CD1c-positive myeloid dendritic cell (primary cell): ENCODE results near the gene ARHGAP24.
"Not testable (repeated sequence)": the region's sequence is repeated elsewhere in the genome, so short reads cannot be mapped to it uniquely, and the experiment has no call there.

ENCODE experiments used
- DNase-seq: peaks from one replicate; pipeline ENCODE4 v3.0.0-alpha.2; 2016; ENCODE audit errors: extremely low spot score

Gene ARHGAP24

DNA sequence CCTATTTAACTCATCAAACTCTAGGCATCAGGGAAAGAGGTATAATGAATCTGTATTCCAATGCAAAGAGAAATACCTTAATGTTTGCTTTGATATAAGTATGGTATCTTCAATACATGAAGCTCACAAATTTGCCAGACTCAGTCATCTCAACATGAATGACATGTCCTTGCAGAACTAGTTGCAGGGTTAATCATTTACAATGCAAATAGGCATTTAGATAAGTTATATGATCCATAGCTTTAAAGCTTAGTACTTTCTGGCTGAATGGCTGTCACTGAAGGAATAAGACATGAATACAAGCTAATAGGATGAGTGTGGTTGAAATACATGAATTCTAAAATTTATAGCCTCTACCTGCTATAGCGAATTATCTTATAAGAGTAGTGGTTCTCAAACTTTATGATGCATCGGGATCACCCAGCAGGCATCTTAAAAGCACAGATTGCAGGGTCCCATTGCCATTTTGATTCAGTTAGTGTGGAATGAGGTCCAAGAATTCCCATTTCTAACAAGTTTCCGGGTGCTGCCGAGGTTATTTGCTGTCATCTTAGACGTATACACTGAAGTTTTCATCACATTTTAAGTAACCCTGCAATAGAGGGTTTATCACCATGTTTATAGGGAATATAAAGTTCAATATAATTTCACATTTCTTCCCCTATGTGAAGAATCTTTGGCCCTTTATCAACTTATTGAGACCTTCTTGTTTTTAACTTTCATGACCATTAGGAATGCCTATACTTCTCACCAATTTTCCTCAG is 439.2 kb downstream of the ARHGAP24 start:
- no peak for DNase-seq

GRCh38 chr4:85915570-85915969 is 440.6 kb downstream of the ARHGAP24 start:
- DNase-seq: not testable (repeated sequence)

GRCh38 chr4:85919200-85919887 is 444.4 kb downstream of the ARHGAP24 start:
- no peak for DNase-seq

GRCh38 chr4:85925071-85925470 is 450.1 kb downstream of the ARHGAP24 start:
- no peak for DNase-seq

DNA sequence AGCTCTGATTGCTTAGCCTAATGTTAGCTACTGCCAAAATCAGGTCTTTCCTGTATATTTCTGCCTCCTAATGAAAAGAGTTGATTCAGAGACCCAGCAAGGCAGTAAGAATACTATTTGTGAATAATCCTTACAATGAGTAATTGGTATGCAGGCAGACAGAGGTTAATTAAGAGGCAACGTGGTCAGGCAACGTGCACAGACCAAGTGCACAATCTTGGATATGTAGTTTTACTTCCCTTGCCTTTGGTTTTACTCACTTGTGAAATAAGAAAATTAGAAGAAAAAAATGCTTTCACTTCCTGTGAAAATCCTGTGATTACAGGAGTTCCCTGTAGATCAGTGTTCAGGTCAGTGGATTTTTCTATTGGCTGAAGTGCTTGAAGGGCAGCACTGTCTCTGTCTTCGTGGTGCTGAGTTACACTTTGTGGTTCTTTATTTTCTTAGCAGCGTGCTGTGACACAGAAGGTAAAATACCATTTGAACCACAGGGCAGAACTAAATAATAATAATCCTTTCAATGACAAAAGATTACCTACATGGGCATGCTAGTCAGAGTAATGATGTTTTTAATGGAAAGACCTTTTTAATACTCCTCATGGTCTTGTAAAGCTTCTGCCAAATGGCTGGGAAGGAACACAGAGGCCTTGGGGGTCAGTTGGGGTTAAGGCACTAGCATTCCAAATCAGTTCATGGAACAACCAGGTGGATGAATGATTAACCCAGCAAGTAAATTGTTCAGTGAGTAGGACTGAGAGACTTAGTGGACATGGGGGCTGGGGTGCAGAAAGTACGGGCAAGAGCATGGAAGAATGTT is 454.0 kb downstream of the ARHGAP24 start:
- peak; percentile 76 for DNase-seq

- peak; percentile 28 for DNase-seq
Observed at GRCh38 chr4:85929961-85930665, 455.2 kb downstream of the ARHGAP24 start.

- no peak for DNase-seq
Observed at GRCh38 chr4:85932500-85933290, 457.7 kb downstream of the ARHGAP24 start.

DNA sequence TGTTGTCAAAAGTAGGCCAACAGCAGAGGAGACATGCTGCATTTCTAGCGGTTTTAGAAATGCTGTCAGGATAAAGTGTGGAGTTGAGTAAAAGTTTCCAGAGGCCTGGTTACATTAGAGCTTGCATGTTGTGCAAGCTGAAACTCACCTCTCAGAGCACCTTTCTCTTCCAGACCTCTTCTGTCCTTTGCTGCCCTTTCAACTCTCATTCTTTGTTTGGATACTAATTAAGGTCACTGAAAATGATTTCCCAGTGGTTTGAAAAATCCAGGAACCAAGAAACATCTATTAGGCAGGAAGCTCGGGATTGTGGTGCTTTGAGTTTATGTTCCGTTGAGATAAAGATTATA is 458.3 kb downstream of the ARHGAP24 start:
- no peak for DNase-seq

DNA sequence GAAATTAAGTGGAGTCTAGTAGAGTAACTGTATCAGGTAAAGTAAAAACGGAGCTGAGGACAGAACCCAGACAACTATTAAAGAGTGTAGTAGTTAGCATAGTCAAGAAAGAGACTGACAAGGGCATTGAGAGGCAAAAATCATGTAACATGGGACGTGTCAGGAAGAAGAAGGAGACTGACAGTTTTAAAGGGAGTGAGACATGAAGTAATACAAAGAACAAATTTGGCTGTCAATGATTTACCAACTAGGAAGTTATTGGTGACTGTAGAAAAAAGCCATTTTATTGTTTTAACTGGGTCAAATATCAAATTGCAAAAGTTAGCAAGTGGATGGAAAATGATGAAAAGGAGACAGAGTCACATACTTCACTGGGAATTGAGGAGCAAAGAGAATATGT is 462.6 kb downstream of the ARHGAP24 start:
- no peak for DNase-seq

DNA sequence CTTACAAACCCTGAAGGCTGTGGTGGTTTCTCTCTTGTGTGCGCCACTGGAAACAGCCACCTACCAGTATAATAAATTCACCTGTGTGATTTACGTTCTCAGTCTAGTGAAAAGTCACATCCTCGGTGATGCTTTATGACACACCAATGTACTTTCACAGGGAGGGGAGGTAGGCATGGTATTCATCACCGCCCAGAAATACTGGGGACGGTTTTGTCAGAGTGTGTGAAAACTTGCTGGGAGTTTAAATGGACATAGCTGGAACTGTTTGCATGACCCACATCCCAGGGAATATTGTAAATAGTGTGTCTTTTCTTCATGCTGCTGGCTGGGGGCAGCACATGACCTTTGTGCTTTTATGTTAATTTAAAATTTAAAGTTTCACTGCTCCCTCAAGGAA is 463.1 kb downstream of the ARHGAP24 start:
- DNase-seq: no peak

DNA sequence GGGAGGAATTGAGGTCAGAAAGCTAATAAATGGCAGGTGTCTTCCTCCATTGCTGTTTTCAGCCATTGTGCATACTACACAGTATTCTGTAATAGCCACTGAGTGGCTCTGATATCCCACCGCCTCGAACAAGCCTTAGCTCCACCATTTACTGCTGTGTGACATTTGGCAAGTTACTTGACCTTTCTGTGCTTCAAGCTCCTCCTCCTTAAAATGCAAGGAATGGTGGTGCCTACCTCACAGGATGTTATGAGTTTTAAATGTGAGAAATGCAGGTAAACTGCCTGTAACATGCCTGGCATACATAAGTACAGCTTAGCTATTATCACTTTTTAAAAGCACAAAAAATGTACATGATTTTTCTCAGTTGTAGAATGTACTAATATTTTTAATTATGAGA is 464.0 kb downstream of the ARHGAP24 start:
- no peak for DNase-seq

- DNase-seq: no peak
Observed at GRCh38 chr4:85939595-85939994, 464.6 kb downstream of the ARHGAP24 start.

DNA sequence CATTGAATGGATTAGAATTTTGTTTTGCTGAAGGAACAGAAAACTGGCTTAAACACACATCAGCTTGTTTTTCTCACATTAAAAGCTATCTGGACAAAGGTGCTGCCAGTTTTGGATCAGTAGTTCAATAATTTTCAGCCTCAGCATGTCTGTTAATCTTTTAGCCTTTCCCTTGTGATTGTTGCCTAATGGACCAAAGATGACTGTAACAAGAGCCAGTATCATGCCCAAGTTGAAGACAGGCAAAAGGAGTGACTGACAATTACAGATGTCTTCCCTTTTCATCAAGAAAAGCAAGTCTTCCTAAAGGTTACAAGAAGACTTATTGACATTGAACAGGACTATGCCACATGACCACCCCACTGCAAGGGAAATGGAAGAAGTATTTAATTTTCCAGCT is 465.2 kb downstream of the ARHGAP24 start:
- DNase-seq: no peak

DNA sequence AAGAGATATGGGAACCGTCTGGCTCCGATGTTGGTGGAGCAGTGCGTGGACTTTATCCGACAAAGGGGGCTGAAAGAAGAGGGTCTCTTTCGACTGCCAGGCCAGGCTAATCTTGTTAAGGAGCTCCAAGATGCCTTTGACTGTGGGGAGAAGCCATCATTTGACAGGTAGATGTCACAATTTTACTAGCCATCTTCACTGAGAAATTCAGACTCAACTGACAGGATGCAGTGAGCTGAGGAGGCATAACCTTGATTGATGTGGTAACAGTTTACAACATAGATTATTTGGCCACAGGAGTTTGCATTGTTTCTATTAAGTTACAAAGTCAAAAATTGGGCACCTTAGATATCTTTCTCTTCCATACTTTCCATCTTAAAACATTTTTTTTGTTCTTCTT is 467.2 kb downstream of the ARHGAP24 start:
- DNase-seq: no peak

DNA sequence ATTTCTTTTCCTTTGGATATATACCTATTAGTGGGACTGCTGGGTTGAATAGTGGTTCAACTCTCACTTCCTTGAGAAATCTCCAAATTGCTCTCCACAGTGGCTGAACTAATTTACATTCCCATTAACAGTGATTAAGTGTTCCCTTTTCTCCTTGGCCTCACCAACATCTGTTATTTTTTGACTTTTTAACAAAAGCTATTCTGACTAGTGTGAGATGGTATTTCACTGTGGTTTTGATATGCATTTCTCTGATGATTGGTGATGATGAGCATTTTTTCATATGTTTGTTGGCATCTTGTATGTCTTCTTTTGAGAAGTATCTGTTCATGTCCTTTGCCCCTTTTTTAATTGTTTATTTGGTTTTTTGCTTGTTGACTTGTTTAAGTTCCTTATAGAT is 471.9 kb downstream of the ARHGAP24 start:
- DNase-seq: no peak

DNA sequence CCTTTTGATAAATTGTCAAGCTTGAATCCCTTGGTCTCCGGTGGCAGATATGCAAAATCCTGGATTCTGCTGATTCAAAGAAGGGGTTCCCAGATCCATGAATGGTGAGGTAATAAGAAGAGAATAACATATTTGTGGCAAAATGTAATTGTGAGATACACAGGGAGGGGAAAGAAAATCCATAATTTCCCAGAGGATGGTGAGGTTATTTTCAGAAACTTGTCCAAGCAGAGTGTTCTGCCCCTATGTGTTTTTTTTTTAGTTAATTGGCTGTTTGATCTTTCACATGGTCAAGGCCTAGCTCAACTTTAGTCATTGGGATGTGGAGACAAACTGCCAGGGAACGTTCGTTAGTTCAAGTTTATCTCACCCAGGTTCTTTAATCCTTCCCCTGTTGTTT is 476.1 kb downstream of the ARHGAP24 start:
- no peak for DNase-seq

DNA sequence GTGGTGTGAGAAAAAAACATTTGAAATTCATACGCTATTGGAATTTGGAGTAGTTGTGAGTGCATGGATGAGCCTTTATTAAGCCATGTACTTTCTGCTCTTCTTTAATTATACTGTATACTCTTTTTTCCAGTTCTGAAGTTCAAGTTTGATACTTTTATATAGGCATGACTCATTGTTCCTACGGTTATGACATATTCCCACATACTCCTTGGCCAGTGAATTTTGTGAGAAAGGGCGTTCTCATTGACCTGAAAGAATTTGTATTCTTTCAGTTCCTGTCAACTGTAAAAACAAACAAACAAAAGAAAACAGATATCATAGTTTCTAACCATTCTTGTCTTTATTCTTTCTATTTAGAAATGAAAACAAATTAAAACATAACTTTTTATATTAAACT is 477.6 kb downstream of the ARHGAP24 start:
- no peak for DNase-seq

GRCh38 chr4:85952972-85953650 is 478.2 kb downstream of the ARHGAP24 start:
- peak; percentile 14 for DNase-seq

DNA sequence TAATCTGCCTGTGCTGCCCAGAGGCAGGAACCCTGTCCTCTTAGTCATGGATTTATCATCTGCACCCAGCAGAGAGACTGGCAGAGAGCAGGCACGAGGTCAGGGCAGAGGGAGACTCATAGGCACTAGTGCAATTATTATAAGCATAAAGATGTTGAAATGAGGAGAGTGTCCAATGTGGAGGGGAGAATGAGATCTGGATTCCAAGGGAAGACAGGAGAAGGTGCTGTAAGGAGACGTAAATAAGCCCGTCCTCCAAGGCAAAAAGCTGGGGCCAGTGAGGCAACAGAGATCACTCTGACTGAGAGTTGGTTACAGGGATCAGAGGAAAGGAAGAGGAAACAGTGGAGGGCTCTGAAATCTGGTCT is 478.7 kb downstream of the ARHGAP24 start:
- no peak for DNase-seq

DNA sequence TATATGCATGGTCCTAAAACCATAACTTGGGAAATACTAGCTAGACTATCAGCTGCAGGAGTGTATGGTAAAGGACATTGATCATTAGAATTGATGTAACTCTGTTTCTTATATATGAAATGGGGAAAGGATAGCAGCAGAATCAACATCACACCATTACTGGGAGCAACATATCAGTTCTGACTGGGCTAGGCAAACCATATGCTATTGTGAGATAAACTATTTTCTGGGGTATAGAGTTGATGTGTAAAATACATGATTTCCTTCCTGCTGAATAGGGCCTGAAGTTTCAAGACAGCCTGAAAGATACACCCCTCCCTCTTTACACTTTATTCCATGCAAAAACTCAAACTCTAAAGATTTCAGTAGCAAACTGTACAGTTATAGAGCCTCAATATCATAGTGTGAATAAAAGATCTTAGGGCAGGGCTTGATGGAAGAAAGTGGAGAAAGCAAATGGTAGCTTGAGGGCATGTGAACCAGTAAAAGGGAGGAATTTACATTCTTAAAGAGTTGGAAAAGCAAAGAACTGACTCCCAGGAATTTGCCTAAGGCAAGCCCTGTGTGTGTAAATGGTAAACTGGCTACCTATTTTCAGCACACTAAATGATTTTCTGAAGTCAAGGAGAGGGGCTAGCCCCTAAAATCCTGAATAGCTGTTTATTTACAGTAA is 480.8 kb downstream of the ARHGAP24 start:
- no peak for DNase-seq
